GM06990 (cell line): ENCODE results near the gene GRID1.
A peak's percentile ranks its signal among the peaks of the same experiment; 100 is the strongest.

Source experiments
- DNase-seq: peaks from one replicate; pipeline ENCODE4 v3.0.0-alpha.2; 2011; ENCODE audit not compliant: insufficient read length; ENCODE audit errors: extremely low read depth
- H3K27me3 ChIP-seq: replicated peaks from 2 replicates; pipeline ENCODE4 v1.6.0; 2011; ENCODE audit warnings: low read length; ENCODE audit not compliant: control insufficient read depth, insufficient read depth
- H3K36me3 ChIP-seq: 2 replicates; pipeline ENCODE4 v1.5.1; 2011; ENCODE audit warnings: low read length; ENCODE audit not compliant: control insufficient read depth, insufficient read depth
- H3K4me3 ChIP-seq: replicated peaks from 2 replicates; pipeline ENCODE4 v1.5.1; 2011; ENCODE audit warnings: low read depth, mild to moderate bottlenecking, control low read depth, low read length
- CTCF ChIP-seq: IDR thresholded peaks from 2 replicates; pipeline ENCODE4 v1.5.1; 2011; ENCODE audit warnings: low read length, control low read depth, mild to moderate bottlenecking, inconsistent platforms; ENCODE audit not compliant: insufficient read depth, poor library complexity, severe bottlenecking

Gene GRID1

GRCh38 chr10:86366033-86366901 is at the start of gene GRID1:
TSS of gene GRID1 (minus strand) at chr10:86366795.
- H3K4me3 ChIP-seq = no peak within 1 kb of the TSS
- no peak for DNase-seq
- no peaks in the 10 kb centered on the region for H3K36me3 ChIP-seq
- peaks cover 10% of the 10 kb centered on the region for H3K27me3 ChIP-seq
- TF ChIP-seq CTCF = no peak

GRCh38 chr10:86415583-86415982 is 49.0 kb upstream of the GRID1 start:
- Histone ChIP-seq H3K36me3 (no peaks in the 10 kb centered on the region), H3K27me3 (no peaks in the 10 kb centered on the region), H3K4me3 (no peak overlapping the region)
- no peak for DNase-seq
- no peak for TF ChIP-seq CTCF

- no peak for TF ChIP-seq CTCF
- DNase-seq = no peak
- H3K36me3 ChIP-seq = no peaks in the 10 kb centered on the region
- H3K27me3 ChIP-seq = no peaks in the 10 kb centered on the region
- H3K4me3 ChIP-seq = no peak overlapping the region
Observed at GRCh38 chr10:86415116-86415515, 48.5 kb upstream of the GRID1 start.

GRCh38 chr10:86413046-86413728 is 46.6 kb upstream of the GRID1 start:
- peak overlapping the region; percentile 38 for H3K4me3 ChIP-seq
- peak; percentile 81 for DNase-seq
- H3K27me3 ChIP-seq = no peaks in the 10 kb centered on the region
- TF ChIP-seq CTCF = no peak
- H3K36me3 ChIP-seq = no peaks in the 10 kb centered on the region

- Histone ChIP-seq H3K4me3 (no peak overlapping the region), H3K36me3 (no peaks in the 10 kb centered on the region), H3K27me3 (no peaks in the 10 kb centered on the region)
- TF ChIP-seq CTCF = no peak
- DNase-seq = no peak
Observed at GRCh38 chr10:86411852-86412560, 45.4 kb upstream of the GRID1 start.
